GM23338 (cell line): ENCODE data around the gene AKAP1. TPM values are rescaled to one million over a fixed set of nuclear protein-coding genes. Genes with fewer than 3 reads are reported as not detected.

Source experiments
- ATAC-seq: fragments of 200-7000 bp; cut with Tn5 transposase; 3 replicates; pipeline ENCODE4 v1.9.1; 2020
- DNase-seq: peaks from one replicate; pipeline ENCODE4 v3.0.0-alpha.2; 2015; ENCODE audit warnings: low spot score
- H2AFZ ChIP-seq: fragments of 200-600 bp; sonication (generic); 2 replicates; pipeline ENCODE4 v1.8.0; 2016; ENCODE audit warnings: antibody characterized with exemption, mild to moderate bottlenecking, moderate library complexity
- H3F3A ChIP-seq: fragments of 200-600 bp; sonication (generic); replicated peaks from 2 replicates; pipeline ENCODE4 v1.8.0; 2017; ENCODE audit warnings: antibody characterized with exemption, mixed run types, low read depth
- H3K27ac ChIP-seq: fragments of 200-600 bp; sonication (generic); 2 replicates; pipeline ENCODE4 v1.6.1; 2016; ENCODE audit warnings: low read depth
- H3K27me3 ChIP-seq: fragments of 200-600 bp; sonication (generic); 2 replicates; pipeline ENCODE4 v1.8.0; 2016; ENCODE audit warnings: mild to moderate bottlenecking, mixed run types, moderate library complexity; ENCODE audit not compliant: insufficient read depth
- H3K36me3 ChIP-seq: fragments of 200-600 bp; sonication (generic); 2 replicates; pipeline ENCODE4 v1.8.0; 2016; ENCODE audit warnings: mild to moderate bottlenecking; ENCODE audit not compliant: insufficient read depth
- H3K4me1 ChIP-seq: fragments of 200-600 bp; sonication (generic); 2 replicates; pipeline ENCODE4 v1.8.0; 2016; ENCODE audit warnings: mild to moderate bottlenecking, moderate library complexity; ENCODE audit not compliant: insufficient read depth
- H3K4me2 ChIP-seq: fragments of 200-600 bp; sonication (generic); 2 replicates; pipeline ENCODE4 v1.7.1; 2017; ENCODE audit warnings: mixed run types
- H3K4me3 ChIP-seq: fragments of 200-600 bp; sonication (generic); 2 replicates; pipeline ENCODE4 v1.6.1; 2016; ENCODE audit warnings: mixed run types
- H3K79me2 ChIP-seq: fragments of 200-600 bp; sonication (generic); replicated peaks from 2 replicates; pipeline ENCODE4 v1.8.0; 2017; ENCODE audit warnings: mild to moderate bottlenecking; ENCODE audit not compliant: insufficient read depth
- H3K9me2 ChIP-seq: fragments of 200-600 bp; sonication (generic); 2 replicates; pipeline ENCODE4 v1.8.0; 2017; ENCODE audit not compliant: insufficient read depth
- H4K20me1 ChIP-seq: fragments of 200-600 bp; sonication (generic); replicated peaks from 2 replicates; pipeline ENCODE4 v1.8.0; 2017; ENCODE audit warnings: mild to moderate bottlenecking; ENCODE audit not compliant: insufficient read depth
- H3K27ac Mint-ChIP-seq: 2 replicates; pipeline ENCODE4 v1.8.0; 2020; ENCODE audit warnings: inconsistent platforms, mild to moderate bottlenecking, moderate library complexity, mixed read lengths
- H3K27me3 Mint-ChIP-seq: 3 replicates; pipeline ENCODE4 v1.8.0; 2022; ENCODE audit warnings: low read depth, mild to moderate bottlenecking, moderate library complexity, mixed read lengths, inconsistent platforms; ENCODE audit not compliant: insufficient read depth, poor library complexity
- H3K36me3 Mint-ChIP-seq: 3 replicates; pipeline ENCODE4 v1.8.0; 2021; ENCODE audit warnings: low read depth, mild to moderate bottlenecking, inconsistent platforms, moderate library complexity, mixed read lengths
- H3K4me1 Mint-ChIP-seq: 3 replicates; pipeline ENCODE4 v1.8.0; 2020; ENCODE audit warnings: mild to moderate bottlenecking, inconsistent platforms, mixed read lengths
- H3K4me3 Mint-ChIP-seq: 3 replicates; pipeline ENCODE4 v1.8.0; 2021; ENCODE audit warnings: moderate library complexity, mild to moderate bottlenecking, inconsistent platforms, mixed read lengths
- H3K9me3 Mint-ChIP-seq: 3 replicates; pipeline ENCODE4 v1.8.0; 2020; ENCODE audit warnings: moderate library complexity, mild to moderate bottlenecking, inconsistent platforms, mixed read lengths
- CREB1 ChIP-seq: fragments of 250-450 bp; sonication (Bioruptor Pico); IDR thresholded peaks from 2 replicates; pipeline ENCODE4 v1.5.0; 2020; ENCODE audit warnings: low read depth, mild to moderate bottlenecking, moderate library complexity
- EZH2 ChIP-seq: fragments of 200-600 bp; sonication (generic); IDR thresholded peaks from one replicate; pipeline ENCODE4 v1.8.0; 2017; ENCODE audit warnings: antibody characterized with exemption, mild to moderate bottlenecking, low read depth; ENCODE audit not compliant: unreplicated experiment
- EZH2phosphoT487 ChIP-seq: fragments of 200-600 bp; sonication (generic); IDR thresholded peaks from one replicate; pipeline ENCODE4 v1.8.1; 2018; ENCODE audit warnings: antibody characterized with exemption; ENCODE audit not compliant: unreplicated experiment
- JUNB ChIP-seq: IDR thresholded peaks from one replicate; pipeline ENCODE4 v1.6.1; 2016; ENCODE audit warnings: antibody characterized with exemption; ENCODE audit not compliant: unreplicated experiment
- NANOG ChIP-seq: IDR thresholded peaks from 2 replicates; pipeline ENCODE4 v1.6.1; 2016; ENCODE audit warnings: antibody characterized with exemption, borderline replicate concordance
- POLR2AphosphoS5 ChIP-seq: IDR thresholded peaks from 2 replicates; pipeline ENCODE4 v1.6.1; 2016; ENCODE audit warnings: antibody characterized with exemption, low read depth
- REST ChIP-seq: IDR thresholded peaks from one replicate; pipeline ENCODE4 v1.6.1; 2018; ENCODE audit warnings: antibody characterized with exemption; ENCODE audit not compliant: unreplicated experiment
- STAT1 ChIP-seq: IDR thresholded peaks from one replicate; pipeline ENCODE4 v1.6.1; 2016; ENCODE audit warnings: antibody characterized with exemption; ENCODE audit not compliant: unreplicated experiment
- ZNF114 ChIP-seq: fragments of 250-450 bp; sonication (Bioruptor Pico); IDR thresholded peaks from 2 replicates; pipeline ENCODE4 v1.5.0; 2020; ENCODE audit warnings: mild to moderate bottlenecking, moderate library complexity
- ZNF331 ChIP-seq: fragments of 250-450 bp; sonication (Bioruptor Pico); IDR thresholded peaks from 2 replicates; pipeline ENCODE4 v1.5.0; 2020; ENCODE audit warnings: low read depth, mild to moderate bottlenecking, moderate library complexity
- polyA plus RNA-seq: library from polyadenylated mRNA; unstranded; fragments of >200 nt; fragmentation: Nextera tagmentation; extraction: Ambion mirVana; gene quantifications from 2 replicates; pipeline ENCODE4 v1.2.1, GENCODE V29; 2016
- total RNA-seq: library from RNA; depleted of rRNA; stranded (reverse); fragments of >200 nt; shearing (Covaris generic); gene quantifications from 2 replicates; pipeline ENCODE4 v1.2.3, GENCODE V29; 2014
- TF ChIP-seq, protein P1 (sequence below): fragments of 250-450 bp; sonication (Bioruptor Pico); IDR thresholded peaks from 2 replicates; pipeline ENCODE4 v1.5.0; 2020; ENCODE audit warnings: mild to moderate bottlenecking, moderate library complexity
- TF ChIP-seq, protein P2 (sequence below): IDR thresholded peaks from 2 replicates; pipeline ENCODE4 v1.6.1; 2016; ENCODE audit warnings: antibody characterized with exemption

AKAP1 gene
- total and polyA plus RNA-seq, 2 experiments from 2014 or later: 19.6 to 45.9 TPM

DNA sequence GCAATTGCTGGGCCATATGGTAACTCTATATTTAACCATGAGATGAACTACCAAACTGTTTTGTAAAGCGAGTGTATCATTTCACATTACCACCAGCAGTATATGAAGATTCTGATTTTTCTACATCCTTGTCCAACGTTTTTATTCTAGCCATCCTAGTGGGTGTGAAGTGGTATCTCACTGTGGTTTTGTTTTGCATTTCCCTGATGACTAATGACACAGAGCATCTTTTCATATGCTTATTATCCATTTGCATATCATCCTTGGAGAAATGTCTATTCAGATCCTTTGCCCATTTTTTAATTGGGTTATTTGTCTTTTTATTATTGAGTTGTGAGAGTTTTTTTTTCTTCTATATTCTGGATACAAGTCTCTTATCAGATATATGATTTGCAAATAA lies 83.6 kb downstream of the AKAP1 start:
- H4K20me1 ChIP-seq: no peaks in the 10 kb centered on the region
- peaks cover 19% of the 10 kb centered on the region for H3K4me1 ChIP-seq
- H2AFZ ChIP-seq: no peak overlapping the region
- H3K36me3 ChIP-seq: no peaks in the 10 kb centered on the region
- H3K79me2 ChIP-seq: no peaks in the 10 kb centered on the region
- H3K36me3 Mint-ChIP-seq: no peaks in the 10 kb centered on the region
- no peak overlapping the region for H3K27ac Mint-ChIP-seq
- peaks cover 23% of the 10 kb centered on the region for H3K4me1 Mint-ChIP-seq
- H3K9me3 Mint-ChIP-seq: no peaks in the 10 kb centered on the region
- no peak overlapping the region for H3K4me3 ChIP-seq
- H3K27me3 ChIP-seq: no peaks in the 10 kb centered on the region
- TF ChIP-seq ZNF331 (CRISPR knock-in tag) (no peak), CREB1 (CRISPR knock-in tag) (no peak)
- no peak overlapping the region for H3K4me3 Mint-ChIP-seq
- no peak overlapping the region for H3K27ac ChIP-seq
- DNase-seq (no peak), ATAC-seq (no peak)
- no peaks in the 10 kb centered on the region for H3F3A ChIP-seq
- H3K27me3 Mint-ChIP-seq: peaks cover 5% of the 10 kb centered on the region
- H3K9me2 ChIP-seq: no peaks in the 10 kb centered on the region
- H3K4me2 ChIP-seq: no peak overlapping the region

DNA sequence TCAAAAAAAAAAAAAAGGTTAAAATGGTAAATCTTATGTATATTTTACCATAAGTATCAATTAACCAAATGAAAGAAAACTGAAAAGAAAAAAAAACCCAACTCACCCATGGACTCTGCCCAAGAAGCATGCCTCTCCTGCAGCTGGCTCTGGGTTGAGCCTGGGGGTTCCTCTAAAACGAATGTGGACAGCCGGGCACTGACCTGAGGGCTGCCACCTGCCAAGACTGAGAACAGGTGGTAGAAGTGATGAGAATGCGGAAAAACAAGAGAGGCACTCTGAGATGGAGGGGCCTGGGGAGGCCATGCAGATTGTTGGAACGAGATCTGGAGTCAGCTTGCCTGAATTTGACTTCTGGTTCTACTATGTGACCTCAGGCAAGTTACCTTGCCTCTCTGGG lies 85.8 kb downstream of the AKAP1 start:
- H4K20me1 ChIP-seq: no peaks in the 10 kb centered on the region
- H3K4me3 ChIP-seq: no peak overlapping the region
- no peak overlapping the region for H3K27ac Mint-ChIP-seq
- H3K4me1 Mint-ChIP-seq: peaks cover 20% of the 10 kb centered on the region
- no peak overlapping the region for H3K4me2 ChIP-seq
- peaks cover 19% of the 10 kb centered on the region for H3K4me1 ChIP-seq
- H3K27ac ChIP-seq: no peak overlapping the region
- no peaks in the 10 kb centered on the region for H3F3A ChIP-seq
- H2AFZ ChIP-seq: no peak overlapping the region; the same call in 1 of the 2 replicates
- ATAC-seq: no peak
- no peaks in the 10 kb centered on the region for H3K9me2 ChIP-seq
- DNase-seq: no peak
- TF ChIP-seq REST (no peak), EZH2 (no peak), ZNF114 (no peak), CREB1 (CRISPR knock-in tag) (no peak), EZH2phosphoT487 (no peak), STAT1 (no peak), NANOG (no peak), JUNB (no peak), POLR2AphosphoS5 (no peak)
- TF ChIP-seq, protein P1, sequence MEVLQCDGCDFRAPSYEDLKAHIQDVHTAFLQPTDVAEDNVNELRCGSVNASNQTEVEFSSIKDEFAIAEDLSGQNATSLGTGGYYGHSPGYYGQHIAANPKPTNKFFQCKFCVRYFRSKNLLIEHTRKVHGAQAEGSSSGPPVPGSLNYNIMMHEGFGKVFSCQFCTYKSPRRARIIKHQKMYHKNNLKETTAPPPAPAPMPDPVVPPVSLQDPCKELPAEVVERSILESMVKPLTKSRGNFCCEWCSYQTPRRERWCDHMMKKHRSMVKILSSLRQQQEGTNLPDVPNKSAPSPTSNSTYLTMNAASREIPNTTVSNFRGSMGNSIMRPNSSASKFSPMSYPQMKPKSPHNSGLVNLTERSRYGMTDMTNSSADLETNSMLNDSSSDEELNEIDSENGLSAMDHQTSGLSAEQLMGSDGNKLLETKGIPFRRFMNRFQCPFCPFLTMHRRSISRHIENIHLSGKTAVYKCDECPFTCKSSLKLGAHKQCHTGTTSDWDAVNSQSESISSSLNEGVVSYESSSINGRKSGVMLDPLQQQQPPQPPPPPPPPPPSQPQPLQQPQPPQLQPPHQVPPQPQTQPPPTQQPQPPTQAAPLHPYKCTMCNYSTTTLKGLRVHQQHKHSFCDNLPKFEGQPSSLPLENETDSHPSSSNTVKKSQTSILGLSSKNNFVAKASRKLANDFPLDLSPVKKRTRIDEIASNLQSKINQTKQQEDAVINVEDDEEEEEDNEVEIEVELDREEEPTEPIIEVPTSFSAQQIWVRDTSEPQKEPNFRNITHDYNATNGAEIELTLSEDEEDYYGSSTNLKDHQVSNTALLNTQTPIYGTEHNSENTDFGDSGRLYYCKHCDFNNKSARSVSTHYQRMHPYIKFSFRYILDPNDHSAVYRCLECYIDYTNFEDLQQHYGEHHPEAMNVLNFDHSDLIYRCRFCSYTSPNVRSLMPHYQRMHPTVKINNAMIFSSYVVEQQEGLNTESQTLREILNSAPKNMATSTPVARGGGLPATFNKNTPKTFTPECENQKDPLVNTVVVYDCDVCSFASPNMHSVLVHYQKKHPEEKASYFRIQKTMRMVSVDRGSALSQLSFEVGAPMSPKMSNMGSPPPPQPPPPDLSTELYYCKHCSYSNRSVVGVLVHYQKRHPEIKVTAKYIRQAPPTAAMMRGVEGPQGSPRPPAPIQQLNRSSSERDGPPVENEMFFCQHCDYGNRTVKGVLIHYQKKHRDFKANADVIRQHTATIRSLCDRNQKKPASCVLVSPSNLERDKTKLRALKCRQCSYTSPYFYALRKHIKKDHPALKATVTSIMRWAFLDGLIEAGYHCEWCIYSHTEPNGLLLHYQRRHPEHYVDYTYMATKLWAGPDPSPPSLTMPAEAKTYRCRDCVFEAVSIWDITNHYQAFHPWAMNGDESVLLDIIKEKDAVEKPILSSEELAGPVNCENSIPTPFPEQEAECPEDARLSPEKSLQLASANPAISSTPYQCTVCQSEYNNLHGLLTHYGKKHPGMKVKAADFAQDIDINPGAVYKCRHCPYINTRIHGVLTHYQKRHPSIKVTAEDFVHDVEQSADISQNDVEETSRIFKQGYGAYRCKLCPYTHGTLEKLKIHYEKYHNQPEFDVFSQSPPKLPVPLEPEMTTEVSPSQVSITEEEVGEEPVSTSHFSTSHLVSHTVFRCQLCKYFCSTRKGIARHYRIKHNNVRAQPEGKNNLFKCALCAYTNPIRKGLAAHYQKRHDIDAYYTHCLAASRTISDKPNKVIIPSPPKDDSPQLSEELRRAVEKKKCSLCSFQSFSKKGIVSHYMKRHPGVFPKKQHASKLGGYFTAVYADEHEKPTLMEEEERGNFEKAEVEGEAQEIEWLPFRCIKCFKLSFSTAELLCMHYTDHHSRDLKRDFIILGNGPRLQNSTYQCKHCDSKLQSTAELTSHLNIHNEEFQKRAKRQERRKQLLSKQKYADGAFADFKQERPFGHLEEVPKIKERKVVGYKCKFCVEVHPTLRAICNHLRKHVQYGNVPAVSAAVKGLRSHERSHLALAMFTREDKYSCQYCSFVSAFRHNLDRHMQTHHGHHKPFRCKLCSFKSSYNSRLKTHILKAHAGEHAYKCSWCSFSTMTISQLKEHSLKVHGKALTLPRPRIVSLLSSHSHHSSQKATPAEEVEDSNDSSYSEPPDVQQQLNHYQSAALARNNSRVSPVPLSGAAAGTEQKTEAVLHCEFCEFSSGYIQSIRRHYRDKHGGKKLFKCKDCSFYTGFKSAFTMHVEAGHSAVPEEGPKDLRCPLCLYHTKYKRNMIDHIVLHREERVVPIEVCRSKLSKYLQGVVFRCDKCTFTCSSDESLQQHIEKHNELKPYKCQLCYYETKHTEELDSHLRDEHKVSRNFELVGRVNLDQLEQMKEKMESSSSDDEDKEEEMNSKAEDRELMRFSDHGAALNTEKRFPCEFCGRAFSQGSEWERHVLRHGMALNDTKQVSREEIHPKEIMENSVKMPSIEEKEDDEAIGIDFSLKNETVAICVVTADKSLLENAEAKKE (CRISPR knock-in tag): no peak
- TF ChIP-seq, protein P2, sequence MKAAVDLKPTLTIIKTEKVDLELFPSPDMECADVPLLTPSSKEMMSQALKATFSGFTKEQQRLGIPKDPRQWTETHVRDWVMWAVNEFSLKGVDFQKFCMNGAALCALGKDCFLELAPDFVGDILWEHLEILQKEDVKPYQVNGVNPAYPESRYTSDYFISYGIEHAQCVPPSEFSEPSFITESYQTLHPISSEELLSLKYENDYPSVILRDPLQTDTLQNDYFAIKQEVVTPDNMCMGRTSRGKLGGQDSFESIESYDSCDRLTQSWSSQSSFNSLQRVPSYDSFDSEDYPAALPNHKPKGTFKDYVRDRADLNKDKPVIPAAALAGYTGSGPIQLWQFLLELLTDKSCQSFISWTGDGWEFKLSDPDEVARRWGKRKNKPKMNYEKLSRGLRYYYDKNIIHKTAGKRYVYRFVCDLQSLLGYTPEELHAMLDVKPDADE: no peak
- H3K27me3 Mint-ChIP-seq: peaks cover 1% of the 10 kb centered on the region
- H3K4me3 Mint-ChIP-seq: no peak overlapping the region
- no peaks in the 10 kb centered on the region for H3K36me3 ChIP-seq
- H3K9me3 Mint-ChIP-seq: no peaks in the 10 kb centered on the region
- H3K36me3 Mint-ChIP-seq: no peaks in the 10 kb centered on the region
- no peaks in the 10 kb centered on the region for H3K79me2 ChIP-seq
- no peaks in the 10 kb centered on the region for H3K27me3 ChIP-seq
